Nephron progenitor cell (in vitro differentiated cells): ENCODE measurements around the gene CEACAM21.

Experiments
- DNase-seq: peaks from one replicate; pipeline ENCODE4 v3.0.0; 2021
- H3K27ac Mint-ChIP-seq: 2 replicates; pipeline ENCODE4 v1.8.0; 2021; ENCODE audit warnings: mild to moderate bottlenecking, moderate library complexity, mixed read lengths
- H3K27me3 Mint-ChIP-seq: 2 replicates; pipeline ENCODE4 v1.8.0; 2021; ENCODE audit warnings: mild to moderate bottlenecking, low read depth, mixed read lengths; ENCODE audit not compliant: poor library complexity
- H3K36me3 Mint-ChIP-seq: 2 replicates; pipeline ENCODE4 v1.8.0; 2021; ENCODE audit warnings: low read depth, mixed read lengths
- H3K4me1 Mint-ChIP-seq: 2 replicates; pipeline ENCODE4 v1.8.0; 2021; ENCODE audit warnings: mixed read lengths
- H3K4me3 Mint-ChIP-seq: 2 replicates; pipeline ENCODE4 v1.8.0; 2021; ENCODE audit warnings: mild to moderate bottlenecking, moderate library complexity, mixed read lengths
- H3K9me3 Mint-ChIP-seq: 2 replicates; pipeline ENCODE4 v1.8.0; 2021; ENCODE audit warnings: mild to moderate bottlenecking, moderate library complexity, mixed read lengths
- TF ChIP-seq, protein P1 (sequence below): fragments of 200-600 bp; sonication (generic); IDR thresholded peaks from 2 replicates; pipeline ENCODE4 v1.5.0; 2021; ENCODE audit warnings: antibody characterized with exemption

The CEACAM21 gene

DNA sequence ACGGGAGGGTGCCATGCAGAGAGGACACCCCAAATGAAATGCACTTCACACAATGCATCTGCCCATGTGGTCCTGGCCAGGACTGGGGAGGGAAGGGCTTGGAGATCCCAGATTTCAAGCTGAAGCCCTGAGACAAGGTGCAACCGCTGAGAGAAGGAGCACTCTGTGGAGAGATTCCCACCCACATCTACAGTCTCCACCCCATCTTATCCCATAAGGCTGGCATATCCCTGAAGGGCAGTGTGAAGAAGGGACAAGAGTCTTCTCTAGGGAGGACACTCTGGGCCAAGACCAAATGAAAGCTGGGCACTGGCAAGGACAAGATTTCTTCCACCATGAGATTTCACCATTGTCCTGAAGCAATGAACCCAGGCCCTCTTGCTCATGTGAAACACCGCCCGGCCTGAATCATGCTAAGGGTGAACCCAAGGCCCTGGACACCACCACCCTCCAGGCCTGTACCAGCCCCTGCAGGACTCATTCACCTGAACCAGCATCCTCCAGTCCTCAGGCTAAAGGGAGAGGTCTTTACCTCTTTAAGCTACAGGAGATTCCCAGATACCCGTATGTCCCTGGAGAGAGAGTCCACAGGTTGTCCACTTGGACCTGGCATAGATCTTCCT, 30.4 kb downstream of the CEACAM21 start:
- H3K4me1 Mint-ChIP-seq: no peaks in the 10 kb centered on the region
- TF ChIP-seq, protein P1, sequence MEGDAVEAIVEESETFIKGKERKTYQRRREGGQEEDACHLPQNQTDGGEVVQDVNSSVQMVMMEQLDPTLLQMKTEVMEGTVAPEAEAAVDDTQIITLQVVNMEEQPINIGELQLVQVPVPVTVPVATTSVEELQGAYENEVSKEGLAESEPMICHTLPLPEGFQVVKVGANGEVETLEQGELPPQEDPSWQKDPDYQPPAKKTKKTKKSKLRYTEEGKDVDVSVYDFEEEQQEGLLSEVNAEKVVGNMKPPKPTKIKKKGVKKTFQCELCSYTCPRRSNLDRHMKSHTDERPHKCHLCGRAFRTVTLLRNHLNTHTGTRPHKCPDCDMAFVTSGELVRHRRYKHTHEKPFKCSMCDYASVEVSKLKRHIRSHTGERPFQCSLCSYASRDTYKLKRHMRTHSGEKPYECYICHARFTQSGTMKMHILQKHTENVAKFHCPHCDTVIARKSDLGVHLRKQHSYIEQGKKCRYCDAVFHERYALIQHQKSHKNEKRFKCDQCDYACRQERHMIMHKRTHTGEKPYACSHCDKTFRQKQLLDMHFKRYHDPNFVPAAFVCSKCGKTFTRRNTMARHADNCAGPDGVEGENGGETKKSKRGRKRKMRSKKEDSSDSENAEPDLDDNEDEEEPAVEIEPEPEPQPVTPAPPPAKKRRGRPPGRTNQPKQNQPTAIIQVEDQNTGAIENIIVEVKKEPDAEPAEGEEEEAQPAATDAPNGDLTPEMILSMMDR: no peak
- no peak for DNase-seq
- peaks cover 5% of the 10 kb centered on the region for H3K27me3 Mint-ChIP-seq
- H3K9me3 Mint-ChIP-seq: peaks cover 79% of the 10 kb centered on the region
- no peak overlapping the region for H3K27ac Mint-ChIP-seq
- no peaks in the 10 kb centered on the region for H3K36me3 Mint-ChIP-seq
- H3K4me3 Mint-ChIP-seq: no peak overlapping the region

DNA sequence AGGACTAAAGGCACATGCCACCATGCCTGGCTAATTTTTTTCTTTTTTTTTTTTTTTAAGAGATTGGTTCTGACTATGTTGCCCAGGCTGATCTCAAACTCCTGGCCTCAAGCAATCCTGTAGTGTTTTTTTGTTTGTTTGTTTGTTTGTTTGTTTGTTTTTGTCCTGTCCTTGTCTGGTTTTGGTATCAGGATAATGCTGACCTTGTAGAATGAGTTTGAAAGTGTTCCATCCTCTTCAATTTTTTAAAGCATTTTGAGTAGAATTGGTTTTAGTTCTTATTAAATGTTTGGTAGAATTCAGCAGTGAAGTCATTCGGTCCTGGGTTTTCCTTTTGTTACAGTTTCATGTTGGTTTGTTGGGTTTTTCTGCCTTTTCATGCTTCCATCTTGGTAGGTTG, 31.7 kb downstream of the CEACAM21 start:
- Mint-ChIP-seq H3K27ac (no peak overlapping the region), H3K27me3 (peaks cover 5% of the 10 kb centered on the region), H3K4me1 (no peaks in the 10 kb centered on the region), H3K4me3 (no peak overlapping the region), H3K36me3 (no peaks in the 10 kb centered on the region), H3K9me3 (peaks cover 77% of the 10 kb centered on the region)
- TF ChIP-seq, protein P1: no peak
- DNase-seq: no peak

DNA sequence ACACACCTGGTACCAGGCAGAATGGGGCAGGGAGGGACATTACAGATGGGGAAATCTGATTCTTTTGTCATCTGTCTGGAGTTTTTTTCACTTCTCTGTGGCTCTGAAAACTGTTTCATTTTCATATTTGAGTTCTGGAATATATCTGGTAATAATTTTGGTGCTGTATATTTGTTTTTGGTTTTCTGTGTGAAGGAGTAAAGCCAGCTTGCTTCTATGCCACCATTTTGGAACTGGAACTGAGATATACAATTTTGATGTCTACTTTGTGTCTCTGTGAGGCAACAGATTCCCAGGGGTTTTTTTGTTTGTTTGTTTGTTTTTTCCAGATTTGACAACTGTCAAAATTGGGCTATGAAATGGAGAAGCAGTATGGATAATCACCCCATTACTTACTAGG, 34.8 kb downstream of the CEACAM21 start:
- DNase-seq: no peak
- Mint-ChIP-seq H3K4me1 (no peaks in the 10 kb centered on the region), H3K9me3 (peaks cover 83% of the 10 kb centered on the region), H3K4me3 (no peak overlapping the region), H3K27ac (no peak overlapping the region), H3K27me3 (no peaks in the 10 kb centered on the region), H3K36me3 (no peaks in the 10 kb centered on the region)
- TF ChIP-seq, protein P1: no peak

DNA sequence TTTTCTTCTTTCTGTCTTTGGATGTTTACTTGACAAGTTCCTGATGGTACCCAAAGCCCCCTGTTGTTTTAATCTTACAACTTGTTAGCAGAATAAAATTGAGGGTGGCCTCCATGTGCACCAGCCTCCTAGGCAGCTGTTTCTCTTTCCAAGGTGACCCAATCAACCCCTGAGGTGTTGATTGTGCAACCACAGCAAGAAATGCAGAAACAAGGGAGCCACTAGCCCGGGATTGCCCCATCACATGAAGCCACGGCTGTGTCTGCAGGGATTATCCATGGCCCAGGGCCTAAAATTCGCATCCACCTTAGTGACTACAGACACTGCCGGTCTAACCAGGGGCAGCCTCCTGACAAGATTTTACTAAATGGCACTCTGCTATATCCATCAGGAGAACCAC, 36.5 kb downstream of the CEACAM21 start:
- H3K27ac Mint-ChIP-seq: no peak overlapping the region
- TF ChIP-seq, protein P1: no peak
- no peak overlapping the region for H3K4me3 Mint-ChIP-seq
- no peak for DNase-seq
- no peaks in the 10 kb centered on the region for H3K4me1 Mint-ChIP-seq
- H3K27me3 Mint-ChIP-seq: peaks cover 3% of the 10 kb centered on the region
- peaks cover 85% of the 10 kb centered on the region for H3K9me3 Mint-ChIP-seq
- no peaks in the 10 kb centered on the region for H3K36me3 Mint-ChIP-seq

DNA sequence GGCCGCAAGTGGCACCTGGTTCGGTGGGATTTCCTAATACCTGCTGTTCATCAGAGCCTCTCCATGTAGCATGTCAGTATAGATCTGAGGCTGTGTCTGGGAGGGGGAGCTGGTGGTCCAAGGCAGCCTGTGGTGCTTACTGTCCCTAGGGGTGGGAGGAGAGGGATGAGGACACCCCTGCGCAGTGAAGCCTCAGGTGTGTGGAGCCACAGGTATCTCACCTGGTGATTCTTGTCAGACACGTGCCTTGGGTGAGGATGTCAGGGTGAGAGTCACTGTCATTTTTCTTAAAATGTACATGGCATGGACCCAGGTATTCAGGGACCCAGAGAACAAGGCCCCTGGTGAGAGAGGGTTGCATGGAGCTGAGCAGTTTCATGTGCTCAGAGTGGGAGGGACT, 39.2 kb downstream of the CEACAM21 start:
- Mint-ChIP-seq H3K36me3 (no peaks in the 10 kb centered on the region), H3K9me3 (peaks cover 83% of the 10 kb centered on the region), H3K4me1 (no peaks in the 10 kb centered on the region), H3K27ac (no peak overlapping the region), H3K4me3 (no peak overlapping the region), H3K27me3 (peaks cover 3% of the 10 kb centered on the region)
- no peak for DNase-seq
- TF ChIP-seq, protein P1: no peak
